Measurements from ENCODE around the gene APH1B.

Gene APH1B

GRCh38 chr15:63258658-63259057, 18.7 kb upstream of the APH1B start:
- no peak for DNase-seq (ENCODE audit: low read depth)
- H3K4me3 ChIP-seq (ENCODE audit: low read depth, low read length), result no peak overlapping the region
- in situ Hi-C loops (cut with HindIII; ENCODE audit: low sequenced_read_pairs), result loop anchor here (5.0 kb wide), 1 partner anchor 71 kb away; the partner anchor contains the start of gene RAB8B
- TF ChIP-seq CTCF (IDR thresholded peaks at IDR 0.05; ENCODE audit: low read depth, low read length, missing control alignments), result no peak

- TF ChIP-seq CTCF (IDR thresholded peaks at IDR 0.05; ENCODE audit: low read depth, low read length, missing control alignments), result no peak
- DNase-seq (ENCODE audit: low read depth), result no peak
- in situ Hi-C loops (cut with HindIII; ENCODE audit: low sequenced_read_pairs), result no loop called here
Measured at GRCh38 chr15:63260791-63261190, 16.6 kb upstream of the APH1B start.

GRCh38 chr15:63261311-63261710, 16.1 kb upstream of the APH1B start:
- H3K4me3 ChIP-seq (ENCODE audit: low read depth, low read length), result no peak overlapping the region
- in situ Hi-C loops (cut with HindIII; ENCODE audit: low sequenced_read_pairs), result no loop called here
- no peak for DNase-seq (ENCODE audit: low read depth)
- TF ChIP-seq CTCF (IDR thresholded peaks at IDR 0.05; ENCODE audit: low read depth, low read length, missing control alignments), result no peak

More at GRCh38 chr15:63260791-63261190, 16.6 kb upstream of the APH1B start:
- H3K4me3 ChIP-seq (ENCODE audit: low read depth, low read length), result no peak overlapping the region

GRCh38 chr15:63263519-63263918, 13.9 kb upstream of the APH1B start:
- H3K4me3 ChIP-seq (ENCODE audit: low read depth, low read length), result no peak overlapping the region
- no peak for TF ChIP-seq CTCF (IDR thresholded peaks at IDR 0.05; ENCODE audit: low read depth, low read length, missing control alignments)
- DNase-seq (ENCODE audit: low read depth), result no peak
- in situ Hi-C loops (cut with HindIII; ENCODE audit: low sequenced_read_pairs), result no loop called here

- in situ Hi-C loops (cut with HindIII; ENCODE audit: low sequenced_read_pairs), result no loop called here
- no peak overlapping the region for H3K4me3 ChIP-seq (ENCODE audit: low read depth, low read length)
- TF ChIP-seq CTCF (IDR thresholded peaks at IDR 0.05; ENCODE audit: low read depth, low read length, missing control alignments), result no peak
- DNase-seq (ENCODE audit: low read depth), result no peak
Measured at GRCh38 chr15:63264688-63265293, 12.6 kb upstream of the APH1B start.

GRCh38 chr15:63274427-63274826, 3.0 kb upstream of the APH1B start:
- in situ Hi-C loops (cut with HindIII; ENCODE audit: low sequenced_read_pairs), result no loop called here
- no peak overlapping the region for H3K4me3 ChIP-seq (ENCODE audit: low read depth, low read length)
- no peak for DNase-seq (ENCODE audit: low read depth)
- TF ChIP-seq CTCF (IDR thresholded peaks at IDR 0.05; ENCODE audit: low read depth, low read length, missing control alignments), result no peak
